NCI-H1105 treated with DMSO at 0.1 percent for 48 hours (cell line): Measurements from ENCODE around the gene TRIM5.

Source experiments
- DNase-seq: peaks from one replicate; lab custom pipeline; 2025; lab: John Stamatoyannopoulos, UW

TRIM5 gene

GRCh38 chr11:5624489-5625279, 60.2 kb downstream of the TRIM5 start, which contains the start of gene TRIM34:
TRIM34 (plus strand) TSS chr11:5625001; CDS start chr11:5632332, 7,331 bp downstream.
- DNase-seq: no peak

GRCh38 chr11:5622802-5623201, 62.1 kb downstream of the TRIM5 start:
- DNase-seq: no peak

- no peak for DNase-seq
These were observed 63.3 kb downstream of the TRIM5 start for GRCh38 chr11:5621580-5621979.

GRCh38 chr11:5620651-5621521, 64.0 kb downstream of the TRIM5 start:
- DNase-seq: peak; percentile 31

GRCh38 chr11:5618807-5619206, 66.1 kb downstream of the TRIM5 start:
- DNase-seq: no peak
